Measurements from ENCODE around the gene PGD. TPM values are rescaled to one million over a fixed set of nuclear protein-coding genes. Genes with fewer than 3 reads are reported as not detected.

PGD gene
- total and polyA plus RNA-seq, 2 experiments from 2014 or later: 174 to 305 TPM

DNA sequence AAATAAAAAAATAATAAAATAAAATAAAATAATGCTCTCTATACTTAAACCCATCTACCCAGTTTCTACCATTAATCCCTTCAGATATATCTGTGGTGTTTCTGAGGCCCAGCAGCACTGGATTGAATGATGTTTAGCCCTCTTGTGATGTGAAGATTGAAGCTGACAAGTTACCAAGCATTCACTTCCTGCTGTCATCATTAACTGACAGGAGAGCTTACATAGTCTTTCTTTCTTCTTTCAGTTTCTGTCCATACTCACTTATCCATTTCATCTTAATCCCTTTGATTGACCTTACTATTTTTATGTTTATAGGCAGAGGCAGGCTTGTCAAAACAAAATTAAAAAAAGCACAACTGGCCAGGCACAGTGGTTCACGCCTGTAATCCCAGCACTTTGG, 38.8 kb upstream of the PGD start:
- DNase-seq (ENCODE audit: low spot score): no peak
- Histone ChIP-seq H3K27me3 (ENCODE audit: insufficient read depth) (no peaks in the 10 kb centered on the region), H3K27ac (ENCODE audit: low read depth) (no peak overlapping the region), H3K4me1 (ENCODE audit: insufficient read depth) (no peaks in the 10 kb centered on the region), H3K4me2 (no peak overlapping the region), H2AFZ (no peak overlapping the region), H3K9me2 (ENCODE audit: insufficient read depth) (no peaks in the 10 kb centered on the region), H4K20me1 (replicated peaks; ENCODE audit: insufficient read depth) (no peaks in the 10 kb centered on the region), H3F3A (replicated peaks; ENCODE audit: low read depth) (no peaks in the 10 kb centered on the region), H3K79me2 (replicated peaks; ENCODE audit: insufficient read depth) (no peaks in the 10 kb centered on the region), H3K4me3 (no peak overlapping the region), H3K36me3 (ENCODE audit: insufficient read depth) (peaks cover 19% of the 10 kb centered on the region)
- H3K36me3 Mint-ChIP-seq (ENCODE audit: low read depth): peaks cover 24% of the 10 kb centered on the region
- no peak overlapping the region for H3K4me3 Mint-ChIP-seq
- H3K27ac Mint-ChIP-seq: no peak overlapping the region
- ATAC-seq: no peak
- peaks cover 4% of the 10 kb centered on the region for H3K27me3 Mint-ChIP-seq (ENCODE audit: insufficient read depth, low read depth, poor library complexity)
- no peaks in the 10 kb centered on the region for H3K4me1 Mint-ChIP-seq
- H3K9me3 Mint-ChIP-seq: no peaks in the 10 kb centered on the region
- TF ChIP-seq, protein P1, sequence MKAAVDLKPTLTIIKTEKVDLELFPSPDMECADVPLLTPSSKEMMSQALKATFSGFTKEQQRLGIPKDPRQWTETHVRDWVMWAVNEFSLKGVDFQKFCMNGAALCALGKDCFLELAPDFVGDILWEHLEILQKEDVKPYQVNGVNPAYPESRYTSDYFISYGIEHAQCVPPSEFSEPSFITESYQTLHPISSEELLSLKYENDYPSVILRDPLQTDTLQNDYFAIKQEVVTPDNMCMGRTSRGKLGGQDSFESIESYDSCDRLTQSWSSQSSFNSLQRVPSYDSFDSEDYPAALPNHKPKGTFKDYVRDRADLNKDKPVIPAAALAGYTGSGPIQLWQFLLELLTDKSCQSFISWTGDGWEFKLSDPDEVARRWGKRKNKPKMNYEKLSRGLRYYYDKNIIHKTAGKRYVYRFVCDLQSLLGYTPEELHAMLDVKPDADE (IDR thresholded peaks at IDR 0.05): no peak
- TF ChIP-seq, protein P2, sequence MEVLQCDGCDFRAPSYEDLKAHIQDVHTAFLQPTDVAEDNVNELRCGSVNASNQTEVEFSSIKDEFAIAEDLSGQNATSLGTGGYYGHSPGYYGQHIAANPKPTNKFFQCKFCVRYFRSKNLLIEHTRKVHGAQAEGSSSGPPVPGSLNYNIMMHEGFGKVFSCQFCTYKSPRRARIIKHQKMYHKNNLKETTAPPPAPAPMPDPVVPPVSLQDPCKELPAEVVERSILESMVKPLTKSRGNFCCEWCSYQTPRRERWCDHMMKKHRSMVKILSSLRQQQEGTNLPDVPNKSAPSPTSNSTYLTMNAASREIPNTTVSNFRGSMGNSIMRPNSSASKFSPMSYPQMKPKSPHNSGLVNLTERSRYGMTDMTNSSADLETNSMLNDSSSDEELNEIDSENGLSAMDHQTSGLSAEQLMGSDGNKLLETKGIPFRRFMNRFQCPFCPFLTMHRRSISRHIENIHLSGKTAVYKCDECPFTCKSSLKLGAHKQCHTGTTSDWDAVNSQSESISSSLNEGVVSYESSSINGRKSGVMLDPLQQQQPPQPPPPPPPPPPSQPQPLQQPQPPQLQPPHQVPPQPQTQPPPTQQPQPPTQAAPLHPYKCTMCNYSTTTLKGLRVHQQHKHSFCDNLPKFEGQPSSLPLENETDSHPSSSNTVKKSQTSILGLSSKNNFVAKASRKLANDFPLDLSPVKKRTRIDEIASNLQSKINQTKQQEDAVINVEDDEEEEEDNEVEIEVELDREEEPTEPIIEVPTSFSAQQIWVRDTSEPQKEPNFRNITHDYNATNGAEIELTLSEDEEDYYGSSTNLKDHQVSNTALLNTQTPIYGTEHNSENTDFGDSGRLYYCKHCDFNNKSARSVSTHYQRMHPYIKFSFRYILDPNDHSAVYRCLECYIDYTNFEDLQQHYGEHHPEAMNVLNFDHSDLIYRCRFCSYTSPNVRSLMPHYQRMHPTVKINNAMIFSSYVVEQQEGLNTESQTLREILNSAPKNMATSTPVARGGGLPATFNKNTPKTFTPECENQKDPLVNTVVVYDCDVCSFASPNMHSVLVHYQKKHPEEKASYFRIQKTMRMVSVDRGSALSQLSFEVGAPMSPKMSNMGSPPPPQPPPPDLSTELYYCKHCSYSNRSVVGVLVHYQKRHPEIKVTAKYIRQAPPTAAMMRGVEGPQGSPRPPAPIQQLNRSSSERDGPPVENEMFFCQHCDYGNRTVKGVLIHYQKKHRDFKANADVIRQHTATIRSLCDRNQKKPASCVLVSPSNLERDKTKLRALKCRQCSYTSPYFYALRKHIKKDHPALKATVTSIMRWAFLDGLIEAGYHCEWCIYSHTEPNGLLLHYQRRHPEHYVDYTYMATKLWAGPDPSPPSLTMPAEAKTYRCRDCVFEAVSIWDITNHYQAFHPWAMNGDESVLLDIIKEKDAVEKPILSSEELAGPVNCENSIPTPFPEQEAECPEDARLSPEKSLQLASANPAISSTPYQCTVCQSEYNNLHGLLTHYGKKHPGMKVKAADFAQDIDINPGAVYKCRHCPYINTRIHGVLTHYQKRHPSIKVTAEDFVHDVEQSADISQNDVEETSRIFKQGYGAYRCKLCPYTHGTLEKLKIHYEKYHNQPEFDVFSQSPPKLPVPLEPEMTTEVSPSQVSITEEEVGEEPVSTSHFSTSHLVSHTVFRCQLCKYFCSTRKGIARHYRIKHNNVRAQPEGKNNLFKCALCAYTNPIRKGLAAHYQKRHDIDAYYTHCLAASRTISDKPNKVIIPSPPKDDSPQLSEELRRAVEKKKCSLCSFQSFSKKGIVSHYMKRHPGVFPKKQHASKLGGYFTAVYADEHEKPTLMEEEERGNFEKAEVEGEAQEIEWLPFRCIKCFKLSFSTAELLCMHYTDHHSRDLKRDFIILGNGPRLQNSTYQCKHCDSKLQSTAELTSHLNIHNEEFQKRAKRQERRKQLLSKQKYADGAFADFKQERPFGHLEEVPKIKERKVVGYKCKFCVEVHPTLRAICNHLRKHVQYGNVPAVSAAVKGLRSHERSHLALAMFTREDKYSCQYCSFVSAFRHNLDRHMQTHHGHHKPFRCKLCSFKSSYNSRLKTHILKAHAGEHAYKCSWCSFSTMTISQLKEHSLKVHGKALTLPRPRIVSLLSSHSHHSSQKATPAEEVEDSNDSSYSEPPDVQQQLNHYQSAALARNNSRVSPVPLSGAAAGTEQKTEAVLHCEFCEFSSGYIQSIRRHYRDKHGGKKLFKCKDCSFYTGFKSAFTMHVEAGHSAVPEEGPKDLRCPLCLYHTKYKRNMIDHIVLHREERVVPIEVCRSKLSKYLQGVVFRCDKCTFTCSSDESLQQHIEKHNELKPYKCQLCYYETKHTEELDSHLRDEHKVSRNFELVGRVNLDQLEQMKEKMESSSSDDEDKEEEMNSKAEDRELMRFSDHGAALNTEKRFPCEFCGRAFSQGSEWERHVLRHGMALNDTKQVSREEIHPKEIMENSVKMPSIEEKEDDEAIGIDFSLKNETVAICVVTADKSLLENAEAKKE (CRISPR knock-in tag; IDR thresholded peaks at IDR 0.05): no peak
- TF ChIP-seq POLR2AphosphoS5 (IDR thresholded peaks at IDR 0.05; ENCODE audit: low read depth) (no peak), CREB1 (CRISPR knock-in tag; IDR thresholded peaks at IDR 0.05; ENCODE audit: low read depth) (no peak), ZNF114 (CRISPR knock-in tag; IDR thresholded peaks at IDR 0.05) (no peak), ZNF331 (CRISPR knock-in tag; IDR thresholded peaks at IDR 0.05; ENCODE audit: low read depth) (no peak), STAT1 (IDR thresholded peaks at IDR 0.05; ENCODE audit: unreplicated experiment) (no peak), JUNB (IDR thresholded peaks at IDR 0.05; ENCODE audit: unreplicated experiment) (no peak), EZH2phosphoT487 (IDR thresholded peaks at IDR 0.05; ENCODE audit: unreplicated experiment) (no peak), EZH2 (IDR thresholded peaks at IDR 0.05; ENCODE audit: low read depth, unreplicated experiment) (no peak), NANOG (IDR thresholded peaks at IDR 0.05; ENCODE audit: borderline replicate concordance) (no peak)
- TF ChIP-seq, protein P3, sequence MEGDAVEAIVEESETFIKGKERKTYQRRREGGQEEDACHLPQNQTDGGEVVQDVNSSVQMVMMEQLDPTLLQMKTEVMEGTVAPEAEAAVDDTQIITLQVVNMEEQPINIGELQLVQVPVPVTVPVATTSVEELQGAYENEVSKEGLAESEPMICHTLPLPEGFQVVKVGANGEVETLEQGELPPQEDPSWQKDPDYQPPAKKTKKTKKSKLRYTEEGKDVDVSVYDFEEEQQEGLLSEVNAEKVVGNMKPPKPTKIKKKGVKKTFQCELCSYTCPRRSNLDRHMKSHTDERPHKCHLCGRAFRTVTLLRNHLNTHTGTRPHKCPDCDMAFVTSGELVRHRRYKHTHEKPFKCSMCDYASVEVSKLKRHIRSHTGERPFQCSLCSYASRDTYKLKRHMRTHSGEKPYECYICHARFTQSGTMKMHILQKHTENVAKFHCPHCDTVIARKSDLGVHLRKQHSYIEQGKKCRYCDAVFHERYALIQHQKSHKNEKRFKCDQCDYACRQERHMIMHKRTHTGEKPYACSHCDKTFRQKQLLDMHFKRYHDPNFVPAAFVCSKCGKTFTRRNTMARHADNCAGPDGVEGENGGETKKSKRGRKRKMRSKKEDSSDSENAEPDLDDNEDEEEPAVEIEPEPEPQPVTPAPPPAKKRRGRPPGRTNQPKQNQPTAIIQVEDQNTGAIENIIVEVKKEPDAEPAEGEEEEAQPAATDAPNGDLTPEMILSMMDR (conservative IDR thresholded peaks at IDR 0.05; ENCODE audit: low read depth in 2 of 2): no peak
- TF ChIP-seq, protein P4, sequence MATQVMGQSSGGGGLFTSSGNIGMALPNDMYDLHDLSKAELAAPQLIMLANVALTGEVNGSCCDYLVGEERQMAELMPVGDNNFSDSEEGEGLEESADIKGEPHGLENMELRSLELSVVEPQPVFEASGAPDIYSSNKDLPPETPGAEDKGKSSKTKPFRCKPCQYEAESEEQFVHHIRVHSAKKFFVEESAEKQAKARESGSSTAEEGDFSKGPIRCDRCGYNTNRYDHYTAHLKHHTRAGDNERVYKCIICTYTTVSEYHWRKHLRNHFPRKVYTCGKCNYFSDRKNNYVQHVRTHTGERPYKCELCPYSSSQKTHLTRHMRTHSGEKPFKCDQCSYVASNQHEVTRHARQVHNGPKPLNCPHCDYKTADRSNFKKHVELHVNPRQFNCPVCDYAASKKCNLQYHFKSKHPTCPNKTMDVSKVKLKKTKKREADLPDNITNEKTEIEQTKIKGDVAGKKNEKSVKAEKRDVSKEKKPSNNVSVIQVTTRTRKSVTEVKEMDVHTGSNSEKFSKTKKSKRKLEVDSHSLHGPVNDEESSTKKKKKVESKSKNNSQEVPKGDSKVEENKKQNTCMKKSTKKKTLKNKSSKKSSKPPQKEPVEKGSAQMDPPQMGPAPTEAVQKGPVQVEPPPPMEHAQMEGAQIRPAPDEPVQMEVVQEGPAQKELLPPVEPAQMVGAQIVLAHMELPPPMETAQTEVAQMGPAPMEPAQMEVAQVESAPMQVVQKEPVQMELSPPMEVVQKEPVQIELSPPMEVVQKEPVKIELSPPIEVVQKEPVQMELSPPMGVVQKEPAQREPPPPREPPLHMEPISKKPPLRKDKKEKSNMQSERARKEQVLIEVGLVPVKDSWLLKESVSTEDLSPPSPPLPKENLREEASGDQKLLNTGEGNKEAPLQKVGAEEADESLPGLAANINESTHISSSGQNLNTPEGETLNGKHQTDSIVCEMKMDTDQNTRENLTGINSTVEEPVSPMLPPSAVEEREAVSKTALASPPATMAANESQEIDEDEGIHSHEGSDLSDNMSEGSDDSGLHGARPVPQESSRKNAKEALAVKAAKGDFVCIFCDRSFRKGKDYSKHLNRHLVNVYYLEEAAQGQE (IDR thresholded peaks at IDR 0.05; ENCODE audit: unreplicated experiment): no peak

Data from GM23338 (cell line).